IMR-90 (cell line): ENCODE data around the gene MARCHF7. TPM values are rescaled to one million over a fixed set of nuclear protein-coding genes. Genes with fewer than 3 reads are reported as not detected.
A peak's percentile ranks its signal among the peaks of the same experiment; 100 is the strongest.

Experiments
- ATAC-seq: fragments of 200-7000 bp; cut with Tn5 transposase; 2 replicates; pipeline ENCODE4 v1.9.1; 2020; ENCODE audit warnings: low read depth, mild to moderate bottlenecking, moderate library complexity
- BruUV-seq: library from RNA; stranded (reverse); fragments of 400-500 nt; replicated peaks from 2 replicates; lab custom pipeline; 2021; lab: Mats Ljungman, UMichigan
- CTCF ChIA-PET: fragments of 300-600 bp; formaldehyde crosslinking; extraction: SDS; loops from one replicate; lab custom pipeline; 2021; ENCODE audit warnings: antibody characterized with exemption; lab: Yijun Ruan, JAX
- POLR2A ChIA-PET: fragments of 300-600 bp; sonication (Branson Sonifier 250); formaldehyde crosslinking; loops from one replicate; lab custom pipeline; 2022; ENCODE audit warnings: antibody characterized with exemption; ENCODE audit not compliant: unreplicated experiment; lab: Charles Lee
- DNase-seq: peaks from one replicate; pipeline ENCODE4 v3.0.0; 2013
- H2AFZ ChIP-seq: replicated peaks from 2 replicates; pipeline ENCODE3; 2013; ENCODE audit warnings: low read length, mild to moderate bottlenecking; ENCODE audit not compliant: poor library complexity
- H2AK5ac ChIP-seq: 2 replicates; pipeline ENCODE4 v1.6.1; 2013; ENCODE audit warnings: low read depth, low read length, inconsistent platforms
- H2AK9ac ChIP-seq: replicated peaks from 2 replicates; pipeline ENCODE3; 2013; ENCODE audit warnings: mild to moderate bottlenecking, low read depth, low read length, moderate library complexity; ENCODE audit not compliant: poor library complexity
- H2BK120ac ChIP-seq: 2 replicates; pipeline ENCODE4 v1.6.1; 2013; ENCODE audit warnings: low read depth, low read length, inconsistent platforms
- H2BK15ac ChIP-seq: 3 replicates; pipeline ENCODE4 v1.6.1; 2013; ENCODE audit warnings: low read depth, low read length, inconsistent platforms
- H2BK20ac ChIP-seq: 2 replicates; pipeline ENCODE4 v1.6.1; 2013; ENCODE audit warnings: low read depth, mild to moderate bottlenecking, inconsistent platforms, low read length, moderate library complexity
- H2BK5ac ChIP-seq: 2 replicates; pipeline ENCODE4 v1.6.1; 2013; ENCODE audit warnings: mild to moderate bottlenecking, low read depth, low read length, inconsistent platforms; ENCODE audit not compliant: poor library complexity, severe bottlenecking
- H3K14ac ChIP-seq: replicated peaks from 2 replicates; pipeline ENCODE4 v1.6.1; 2013; ENCODE audit warnings: low read depth, low read length, inconsistent platforms
- H3K18ac ChIP-seq: 2 replicates; pipeline ENCODE4 v1.6.1; 2013; ENCODE audit warnings: low read depth, low read length, control low read depth
- H3K23ac ChIP-seq: 2 replicates; pipeline ENCODE4 v1.6.1; 2013; ENCODE audit warnings: low read depth, low read length, inconsistent platforms
- H3K27ac ChIP-seq: 2 replicates; pipeline ENCODE4 v1.5.1; 2013; ENCODE audit warnings: mild to moderate bottlenecking, control low read depth, low read length; ENCODE audit not compliant: insufficient read depth
- H3K27me3 ChIP-seq: 2 replicates; pipeline ENCODE4 v1.6.1; 2013; ENCODE audit warnings: low read length; ENCODE audit not compliant: control insufficient read depth, insufficient read depth
- H3K36me3 ChIP-seq: 2 replicates; pipeline ENCODE4 v1.6.1; 2013; ENCODE audit warnings: low read length, mixed read lengths; ENCODE audit not compliant: control insufficient read depth, insufficient read depth
- H3K4ac ChIP-seq: 2 replicates; pipeline ENCODE4 v1.6.1; 2013; ENCODE audit warnings: low read depth, low read length, inconsistent platforms
- H3K4me1 ChIP-seq: 2 replicates; pipeline ENCODE4 v1.6.1; 2013; ENCODE audit warnings: low read length, mixed read lengths; ENCODE audit not compliant: control insufficient read depth, insufficient read depth
- H3K4me2 ChIP-seq: 2 replicates; pipeline ENCODE4 v1.6.1; 2013; ENCODE audit warnings: low read depth, mild to moderate bottlenecking, control low read depth, low read length, moderate library complexity
- H3K4me3 ChIP-seq: 2 replicates; pipeline ENCODE4 v1.5.1; 2013; ENCODE audit warnings: low read depth, mild to moderate bottlenecking, control low read depth, low read length, moderate library complexity; ENCODE audit not compliant: insufficient read depth
- H3K56ac ChIP-seq: 2 replicates; pipeline ENCODE4 v1.6.1; 2013; ENCODE audit warnings: low read length, inconsistent platforms; ENCODE audit not compliant: insufficient read depth; ENCODE audit errors: extremely low read depth
- H3K79me1 ChIP-seq, 2 experiments: 2 replicates each; pipeline ENCODE4 v1.6.1; 2013; ENCODE audit warnings: low read length in 2 of 2, inconsistent platforms in 1 of 2, low read depth in 1 of 2
- H3K9ac ChIP-seq: 2 replicates; pipeline ENCODE4 v1.6.1; 2013; ENCODE audit warnings: low read depth, low read length, control low read depth
- H3K9me1 ChIP-seq: 2 replicates; pipeline ENCODE4 v1.6.1; 2013; ENCODE audit warnings: low read length, inconsistent platforms; ENCODE audit not compliant: insufficient read depth
- H3K9me3 ChIP-seq: 2 replicates; pipeline ENCODE4 v1.6.1; 2013; ENCODE audit warnings: low read length; ENCODE audit not compliant: control insufficient read depth, insufficient read depth
- H4K20me1 ChIP-seq: 2 replicates; pipeline ENCODE4 v1.6.1; 2013; ENCODE audit warnings: low read length, inconsistent platforms; ENCODE audit not compliant: insufficient read depth
- H4K5ac ChIP-seq: 2 replicates; pipeline ENCODE4 v1.6.1; 2013; ENCODE audit warnings: mild to moderate bottlenecking, low read depth, low read length, control low read depth
- H4K8ac ChIP-seq, 2 experiments: 2 replicates each; pipeline ENCODE4 v1.6.1; 2013; ENCODE audit warnings: low read depth in 2 of 2, low read length in 2 of 2, control low read depth in 1 of 2, inconsistent platforms in 1 of 2
- H4K91ac ChIP-seq: 2 replicates; pipeline ENCODE4 v1.6.1; 2013; ENCODE audit warnings: low read depth, low read length, inconsistent platforms; ENCODE audit not compliant: insufficient read depth
- BHLHE40 ChIP-seq: fragments of 150-350 bp; IDR thresholded peaks from 2 replicates; pipeline ENCODE4 v1.6.1; 2016; ENCODE audit warnings: mild to moderate bottlenecking, low read depth, low read length
- CTCF ChIP-seq: conservative IDR thresholded peaks from 2 replicates; pipeline ENCODE4 v1.5.1; 2012; ENCODE audit warnings: mild to moderate bottlenecking, low read depth, low read length, improper control_type of control experiment
- POLR2A ChIP-seq: IDR thresholded peaks from 2 replicates; pipeline ENCODE4 v1.6.1; 2012; ENCODE audit warnings: mild to moderate bottlenecking, low read depth, low read length
- WGBS, 2 experiments: methylation state at CpG; one replicate each; pipeline versions ENCODE4 v1.1.5 to v1.1.7; 2013; ENCODE audit warnings: missing lambda C conversion rate in 2 of 2; ENCODE audit not compliant: insufficient read length in 1 of 2; ENCODE audit errors: extremely low coverage in 2 of 2; 5-methylcytosine and 5-hydroxymethylcytosine counted together
- dilution Hi-C: fragments of 300-500 bp; cut with HindIII; formaldehyde crosslinking; loops from one replicate; pipeline ENCODE4 v1.14.3; 2018; ENCODE audit warnings: low sequenced_read_pairs; ENCODE audit not compliant: unreplicated experiment
- in situ Hi-C: fragments of 300-500 bp; cut with MboI; formaldehyde crosslinking; loops from 3 replicates; pipeline ENCODE4 v1.14.3; 2019; ENCODE audit warnings: low sequenced_read_pairs, inconsistent platforms, mixed read lengths
- intact Hi-C: fragments of 100-400 bp; cut with micrococcal nuclease; formaldehyde crosslinking; loops from 2 replicates; pipeline ENCODE4 v1.10.0; 2022
- polyA plus RNA-seq, 3 experiments: library from polyadenylated mRNA; depleted of rRNA; stranded (reverse); fragments of >200 nt; gene quantifications; 2 replicates each; pipeline ENCODE4 v1.2.3, GENCODE V29; 2012; ENCODE audit warnings: low replicate concordance in 1 of 3
- total RNA-seq: library from RNA; depleted of rRNA; stranded (reverse); fragments of >200 nt; gene quantifications from 2 replicates; pipeline ENCODE4 v1.2.3, GENCODE V29; 2012

MARCHF7 gene
- total and polyA plus RNA-seq, 2 of the 4 experiments (the other 2 are of a cell fraction): 59.1 to 193 TPM

DNA sequence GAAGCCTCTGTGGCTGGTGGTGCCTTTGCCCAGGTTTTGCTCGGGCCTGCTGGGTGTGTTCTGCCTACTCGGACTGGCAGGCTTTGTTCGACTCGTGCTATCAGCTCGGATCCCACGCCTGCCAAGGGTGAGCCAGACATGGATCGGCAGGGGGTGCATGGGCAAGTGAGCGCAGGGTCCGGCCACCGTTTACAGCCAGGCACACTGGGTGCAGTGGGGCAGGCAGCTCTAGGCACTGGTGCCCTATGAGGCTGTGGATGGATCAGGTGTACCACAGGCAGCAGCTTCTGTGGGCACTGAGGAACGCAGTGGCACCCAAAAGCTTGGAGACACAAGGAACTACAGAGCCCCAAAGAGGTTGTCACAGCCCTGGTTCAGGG, 25.6 kb downstream of the MARCHF7 start:
- peaks cover 37% of the 10 kb centered on the region for H3K36me3 ChIP-seq

More for the DNA sequence above, 25.6 kb downstream of the MARCHF7 start:
- no peak for DNase-seq
- Histone ChIP-seq H2AFZ (no peak overlapping the region), H4K8ac (no peak overlapping the region), H3K18ac (no peak overlapping the region), H3K23ac (no peak overlapping the region), H3K27me3 (no peaks in the 10 kb centered on the region), H2BK20ac (no peak overlapping the region), H3K4me3 (no peak overlapping the region), H3K56ac (no peak overlapping the region), H2BK5ac (no peak overlapping the region), H4K5ac (no peak overlapping the region), H3K4me1 (no peaks in the 10 kb centered on the region; the same call in 1 of the 2 replicates), H3K9me1 (peaks cover 30% of the 10 kb centered on the region), H3K14ac (no peak overlapping the region), H3K27ac (no peak overlapping the region), H3K79me1 (peaks cover 29 to 58% of the 10 kb centered on the region in 2 experiments), H2AK9ac (no peak overlapping the region), H2AK5ac (no peak overlapping the region), H2BK120ac (no peak overlapping the region), H3K4ac (no peak overlapping the region), H3K9me3 (no peaks in the 10 kb centered on the region), H3K4me2 (no peak overlapping the region), H4K20me1 (peaks cover 76% of the 10 kb centered on the region), H3K9ac (no peak overlapping the region), H2BK15ac (no peak overlapping the region), H4K91ac (no peak overlapping the region)
- dilution Hi-C loops: no loop called here
- WGBS, 2 experiments: 97% methylated on average over 10 of the region's 11 CpGs; no CpG with 5 or more reads in 1 of the 2 experiments
- in situ Hi-C loops: no loop called here
- BruUV-seq: no TSS peak
- POLR2A ChIA-PET: no interaction called here
- CTCF ChIA-PET: no interaction called here
- no peak for TF ChIP-seq BHLHE40
- TF ChIP-seq POLR2A: no peak
- no peak for TF ChIP-seq CTCF
- 0 out of 2 replicates have a peak, but pooled peaks have one; percentile 10 for ATAC-seq
- intact Hi-C loops: no loop called here
